NCI-H146 treated with DMSO at 0.1 percent for 48 hours (cell line): Measurements from ENCODE around the gene PDLIM4.

Experiments used
- DNase-seq: peaks from one replicate; lab custom pipeline; 2025; ENCODE audit not compliant: unreplicated experiment; lab: John Stamatoyannopoulos, UW

Gene PDLIM4

GRCh38 chr5:132226516-132227234 is 30.8 kb upstream of the PDLIM4 start:
- no peak for DNase-seq

- DNase-seq: no peak
Observed at GRCh38 chr5:132227235-132227484, 30.3 kb upstream of the PDLIM4 start.

- peak; percentile 52 for DNase-seq
Observed at GRCh38 chr5:132227485-132228240, 29.8 kb upstream of the PDLIM4 start, which contains the start of gene P4HA2. Gene P4HA2, minus strand, starts transcription at chr5:132227853. Its CDS starts 9,227 bp downstream, at chr5:132218626.

- no peak for DNase-seq
Observed at GRCh38 chr5:132228241-132229035, 29.1 kb upstream of the PDLIM4 start.

- no peak for DNase-seq
Observed at GRCh38 chr5:132229236-132229635, 28.3 kb upstream of the PDLIM4 start.

- no peak for DNase-seq
Observed at GRCh38 chr5:132230871-132231270, 26.6 kb upstream of the PDLIM4 start.

GRCh38 chr5:132232465-132232864 is 25.0 kb upstream of the PDLIM4 start:
- no peak for DNase-seq

- DNase-seq: no peak
Observed at GRCh38 chr5:132233081-132233480, 24.4 kb upstream of the PDLIM4 start.

GRCh38 chr5:132233811-132234683 is 23.4 kb upstream of the PDLIM4 start:
- no peak for DNase-seq

GRCh38 chr5:132234684-132235062 is 22.8 kb upstream of the PDLIM4 start:
- no peak for DNase-seq

GRCh38 chr5:132235340-132235739 is 22.2 kb upstream of the PDLIM4 start:
- DNase-seq: no peak

GRCh38 chr5:132237141-132237540 is 20.4 kb upstream of the PDLIM4 start:
- no peak for DNase-seq

GRCh38 chr5:132237670-132238069 is 19.8 kb upstream of the PDLIM4 start:
- no peak for DNase-seq

GRCh38 chr5:132238169-132238744 is 19.2 kb upstream of the PDLIM4 start:
- DNase-seq: peak; percentile 7

GRCh38 chr5:132238901-132239500 is 18.5 kb upstream of the PDLIM4 start:
- no peak for DNase-seq

- no peak for DNase-seq
Observed at GRCh38 chr5:132239776-132240175, 17.7 kb upstream of the PDLIM4 start.

GRCh38 chr5:132243366-132243977 is 14.0 kb upstream of the PDLIM4 start:
- no peak for DNase-seq

GRCh38 chr5:132245593-132245992 is 11.9 kb upstream of the PDLIM4 start:
- DNase-seq: no peak

- DNase-seq: no peak
Observed at GRCh38 chr5:132246806-132247205, 10.7 kb upstream of the PDLIM4 start.

- DNase-seq: no peak
Observed at GRCh38 chr5:132250547-132250946, 6.9 kb upstream of the PDLIM4 start.
